HUDEP-2 (cell line): ENCODE results near the gene VPS4A.
"Not testable (repeated sequence)": the region's sequence is repeated elsewhere in the genome, so short reads cannot be mapped to it uniquely, and the experiment has no call there.

Source experiments
- DNase-seq, 76 experiments: peaks; one replicate each; lab custom pipeline; 2025; ENCODE audit not compliant: unreplicated experiment in 76 of 76; lab: John Stamatoyannopoulos, UW

Gene VPS4A

GRCh38 chr16:69310653-69311532 lies at the start of gene VPS4A:
VPS4A (plus strand) TSS chr16:69311350; CDS start chr16:69311512, 162 bp downstream.
- peak in 75 of 76 experiments; percentile 42 to 99 (median 94) for DNase-seq

DNA sequence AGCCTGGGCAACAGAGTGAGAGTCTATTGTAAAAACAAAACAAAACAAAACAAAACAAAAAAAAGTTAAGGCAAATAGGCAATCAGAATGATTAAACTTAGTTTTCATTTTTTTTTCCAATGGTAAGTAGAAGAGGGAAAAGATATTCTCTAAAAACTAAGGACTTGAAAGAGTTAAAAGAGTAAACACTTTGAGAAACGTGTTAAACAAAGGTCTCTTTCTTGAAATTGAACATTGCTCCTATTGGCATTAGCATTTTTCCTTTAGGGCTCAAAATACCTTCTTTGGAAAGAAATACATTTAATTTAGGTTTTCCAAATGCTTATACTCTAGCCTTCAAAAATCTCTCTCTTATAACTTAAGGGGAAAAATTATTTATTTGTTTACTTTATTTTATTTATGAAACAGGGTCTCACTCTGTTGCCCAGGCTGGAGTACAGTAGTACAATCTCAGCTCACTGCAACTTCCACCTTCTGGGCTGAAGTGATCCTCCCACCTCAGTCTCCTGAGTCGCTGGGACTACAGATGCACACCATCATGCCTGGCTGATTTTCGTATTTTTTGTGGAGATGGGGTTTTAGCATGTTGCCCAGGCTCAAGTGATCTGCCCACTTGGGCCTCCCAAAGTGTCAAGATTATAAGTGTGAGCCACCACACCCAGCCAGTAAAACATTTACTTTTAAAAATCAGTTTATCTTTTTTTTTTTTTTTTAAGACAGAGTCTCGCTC lies 44.7 kb upstream of the VPS4A start:
- DNase-seq: no peak

DNA sequence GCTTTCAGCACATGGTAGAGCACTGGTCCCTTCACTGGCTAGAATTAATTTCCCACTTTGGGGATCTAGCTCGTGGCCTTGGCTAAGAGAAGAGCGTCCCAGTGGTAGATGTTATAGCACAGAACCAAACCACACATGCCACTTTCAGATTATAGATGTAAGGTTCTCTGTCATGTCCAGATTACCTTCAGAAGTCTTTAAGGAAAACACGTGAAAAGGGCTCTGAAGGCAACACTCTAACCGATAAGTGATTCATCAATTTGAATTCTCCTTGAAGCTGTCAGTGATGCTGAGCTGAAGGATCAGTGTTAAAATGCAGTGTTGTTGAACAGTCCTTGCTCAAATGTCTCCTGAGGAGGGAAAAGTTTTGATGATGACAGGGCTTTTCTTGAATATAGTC lies 43.5 kb upstream of the VPS4A start:
- no peak for DNase-seq

GRCh38 chr16:69270395-69270794 lies 40.8 kb upstream of the VPS4A start:
- no peak for DNase-seq

DNA sequence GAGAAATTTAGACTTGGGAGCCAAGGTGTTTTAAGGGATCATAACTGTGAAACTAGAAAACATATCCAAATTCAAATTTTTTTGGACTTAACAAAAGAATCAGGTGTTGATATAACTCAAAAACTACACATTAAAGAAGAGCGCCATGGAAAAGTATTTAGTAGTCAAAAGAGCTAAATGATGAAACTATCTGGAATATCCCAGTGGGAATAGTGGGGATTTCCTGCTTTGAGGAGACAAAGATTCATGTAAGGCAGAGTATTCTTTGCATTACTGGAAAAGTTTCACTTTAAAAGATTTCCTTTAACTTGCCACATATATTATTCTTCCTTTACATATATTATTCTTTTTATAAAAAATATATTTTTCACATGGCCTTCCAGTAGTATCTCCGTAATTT lies 40.3 kb upstream of the VPS4A start:
- no peak for DNase-seq

GRCh38 chr16:69273009-69273408 lies 38.1 kb upstream of the VPS4A start:
- DNase-seq: no peak

DNA sequence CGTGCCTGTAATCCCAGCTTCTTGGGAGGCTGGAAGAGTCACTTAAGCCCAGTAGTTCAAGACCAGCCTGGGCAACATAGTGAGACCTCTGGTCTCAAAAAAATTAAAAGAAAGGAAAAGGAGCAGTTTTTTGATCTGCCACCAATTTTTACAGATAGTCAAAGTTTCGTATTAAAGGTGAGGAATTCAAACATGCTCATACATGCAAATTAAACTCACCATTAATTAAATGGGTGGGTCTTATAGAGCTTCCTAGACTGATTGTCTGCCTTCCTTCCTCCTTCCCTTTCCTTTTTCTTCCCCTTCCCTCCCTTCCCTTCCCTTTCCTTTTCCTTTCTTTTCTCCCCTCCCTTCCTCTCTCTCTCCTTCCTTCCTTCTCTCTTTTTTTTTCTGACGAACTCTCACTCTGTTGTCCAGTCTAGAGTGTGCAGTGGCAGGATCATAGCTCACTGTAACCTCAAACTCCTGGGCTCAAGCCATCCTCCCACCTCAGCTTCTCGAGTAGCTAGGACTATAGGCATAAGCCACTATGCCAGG lies 36.4 kb upstream of the VPS4A start:
- DNase-seq: no peak

GRCh38 chr16:69276148-69277115 lies 34.7 kb upstream of the VPS4A start:
- DNase-seq: no peak

DNA sequence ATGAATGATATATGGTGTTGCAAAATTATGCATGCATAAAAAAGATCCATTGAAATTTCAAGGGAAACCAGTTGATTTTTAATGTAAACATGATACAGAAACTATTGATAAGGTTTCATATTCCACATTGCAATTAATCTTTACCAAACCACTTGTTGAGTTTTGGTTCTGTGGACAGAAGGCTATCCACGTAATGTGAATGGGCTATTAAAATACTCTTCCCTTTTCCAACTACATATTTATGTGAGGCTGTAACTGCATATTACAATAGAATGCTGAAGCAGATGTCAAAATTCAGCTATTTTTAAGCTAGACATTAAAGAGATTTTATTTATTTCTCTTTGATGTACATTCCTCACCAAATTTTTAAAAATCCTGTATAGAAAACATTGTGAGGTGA lies 33.7 kb upstream of the VPS4A start:
- DNase-seq: no peak

- no peak for DNase-seq
Measured at GRCh38 chr16:69283851-69284250, 27.3 kb upstream of the VPS4A start.

- DNase-seq: no peak
Measured at GRCh38 chr16:69285240-69285639, 25.9 kb upstream of the VPS4A start.

GRCh38 chr16:69286941-69287713 lies 24.0 kb upstream of the VPS4A start:
- DNase-seq: peak in 26 of 76 experiments; percentile 1 to 56 (median 18)

DNA sequence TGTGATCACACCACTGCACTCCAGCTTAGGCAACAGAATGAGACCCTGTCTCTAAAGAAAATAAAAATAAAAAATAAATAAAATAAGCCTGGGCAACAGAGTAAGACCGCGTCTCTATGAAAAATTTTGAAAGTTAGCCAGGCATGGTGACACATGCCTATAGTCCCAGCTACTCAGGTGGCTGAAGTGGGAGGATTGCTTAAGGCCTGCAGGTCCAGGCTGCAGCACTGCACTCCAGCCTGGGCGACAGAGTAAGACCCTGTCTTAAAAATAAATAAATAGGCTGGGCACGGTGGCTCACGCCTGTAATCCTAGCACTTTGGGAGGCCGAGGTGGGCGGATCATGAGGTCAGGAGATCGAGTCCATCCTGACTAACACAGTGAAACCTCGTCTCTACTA lies 19.5 kb upstream of the VPS4A start:
- DNase-seq: not testable (repeated sequence)

DNA sequence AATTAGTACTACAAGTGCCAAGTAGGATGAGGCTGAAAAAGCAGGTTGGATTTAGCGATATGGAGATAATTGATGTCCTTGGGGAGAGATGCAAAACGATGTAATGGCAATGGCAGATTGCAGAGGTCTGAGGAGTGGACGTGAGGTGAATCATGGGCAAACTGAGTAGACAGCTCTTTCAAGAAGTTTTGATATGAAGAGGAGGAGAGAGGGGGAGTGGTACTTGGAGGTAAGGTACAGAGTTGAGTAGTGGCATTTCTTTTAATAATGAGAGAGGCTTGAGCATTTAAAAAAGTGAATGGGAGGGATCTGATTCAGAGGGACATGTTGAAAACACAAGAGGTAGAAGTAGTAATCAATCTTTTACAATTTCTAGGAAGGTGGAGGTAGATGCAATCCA lies 17.7 kb upstream of the VPS4A start:
- DNase-seq: no peak

- DNase-seq: no peak
Measured at GRCh38 chr16:69294051-69294450, 17.1 kb upstream of the VPS4A start.

- not testable (repeated sequence) for DNase-seq
Measured at GRCh38 chr16:69296771-69297170, 14.4 kb upstream of the VPS4A start.

GRCh38 chr16:69298261-69298660 lies 12.9 kb upstream of the VPS4A start:
- DNase-seq: no peak

DNA sequence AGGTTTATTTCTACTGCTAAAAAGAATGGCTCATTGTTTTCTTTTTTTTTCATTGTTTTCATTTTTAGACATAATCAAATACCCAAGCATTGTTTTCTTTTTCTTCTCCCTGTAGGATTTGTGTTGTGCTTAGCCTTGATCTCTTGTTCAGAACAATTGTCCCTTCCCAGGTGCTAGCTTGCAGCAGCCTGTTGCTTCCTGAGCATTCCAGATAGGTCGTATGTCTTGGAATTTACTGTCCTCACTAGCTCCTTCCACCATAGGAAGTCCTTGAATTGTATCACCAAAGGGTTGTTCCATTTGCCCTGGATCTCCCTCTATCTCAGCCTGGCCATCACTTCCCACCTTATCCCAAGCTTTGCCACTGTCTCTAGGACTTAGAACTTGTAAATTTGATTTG lies 10.0 kb upstream of the VPS4A start:
- no peak for DNase-seq

DNA sequence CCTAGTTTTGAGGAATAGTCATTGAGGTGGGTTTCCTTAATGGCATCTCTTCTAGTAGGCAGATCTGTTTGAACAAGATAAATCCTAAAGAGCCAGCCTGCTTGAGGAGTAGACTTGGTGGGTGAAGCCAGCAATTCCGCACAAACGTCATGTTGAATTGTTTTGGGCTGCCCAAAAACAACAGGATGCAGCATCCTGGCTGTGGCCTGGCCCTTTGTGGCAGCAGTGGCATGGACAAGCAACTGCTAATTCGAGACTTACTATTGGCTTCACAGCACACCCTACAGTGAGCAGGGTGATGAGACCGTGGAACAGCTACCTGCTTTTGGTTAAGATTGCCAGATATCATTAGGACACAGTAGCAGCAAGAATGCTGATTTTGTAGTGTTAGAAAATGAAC lies 9.3 kb upstream of the VPS4A start:
- no peak for DNase-seq

- DNase-seq: no peak
Measured at GRCh38 chr16:69302301-69302700, 8.8 kb upstream of the VPS4A start.
